H9 (cell line): ENCODE measurements around the gene TMEM52B. TPM values are rescaled to one million over a fixed set of nuclear protein-coding genes. Genes with fewer than 3 reads are reported as not detected.

Experiments
- DNase-seq: peaks from one replicate; pipeline ENCODE4 v3.0.0-alpha.2; 2017
- H2AFZ ChIP-seq: one replicate; pipeline ENCODE4 v1.6.1; 2013; ENCODE audit warnings: mild to moderate bottlenecking, low read length, control low read depth, moderate library complexity
- H2AK5ac ChIP-seq: 2 replicates; pipeline ENCODE4 v1.6.1; 2013; ENCODE audit warnings: low read length, control low read depth, mixed read lengths; ENCODE audit not compliant: insufficient read length
- H2BK120ac ChIP-seq: one replicate; pipeline ENCODE4 v1.6.1; 2013; ENCODE audit warnings: low read depth, mild to moderate bottlenecking, low read length, control low read depth, inconsistent platforms; ENCODE audit not compliant: poor library complexity, severe bottlenecking
- H2BK12ac ChIP-seq: 2 replicates; pipeline ENCODE4 v1.6.1; 2013; ENCODE audit warnings: low read length, control low read depth, mixed read lengths, low read depth; ENCODE audit not compliant: insufficient read length
- H2BK15ac ChIP-seq: 2 replicates; pipeline ENCODE4 v1.6.1; 2013; ENCODE audit warnings: low read depth, low read length, control low read depth
- H2BK20ac ChIP-seq: one replicate; pipeline ENCODE4 v1.6.1; 2013; ENCODE audit warnings: low read depth, mild to moderate bottlenecking, low read length, control low read depth, inconsistent platforms; ENCODE audit not compliant: poor library complexity, severe bottlenecking
- H2BK5ac ChIP-seq: 2 replicates; pipeline ENCODE4 v1.6.1; 2013; ENCODE audit warnings: low read length, control low read depth, mixed read lengths; ENCODE audit not compliant: insufficient read length
- H3K14ac ChIP-seq: 2 replicates; pipeline ENCODE4 v1.6.1; 2013; ENCODE audit warnings: low read length, control low read depth; ENCODE audit not compliant: insufficient read depth
- H3K18ac ChIP-seq: 2 replicates; pipeline ENCODE4 v1.6.1; 2013; ENCODE audit warnings: low read depth, mild to moderate bottlenecking, mixed read lengths, low read length, control low read depth; ENCODE audit not compliant: insufficient read length
- H3K23ac ChIP-seq: 2 replicates; pipeline ENCODE4 v1.6.1; 2013; ENCODE audit warnings: low read length, control low read depth, mixed read lengths, low read depth; ENCODE audit not compliant: insufficient read length
- H3K23me2 ChIP-seq: 2 replicates; pipeline ENCODE4 v1.6.1; 2013; ENCODE audit warnings: low read depth, mild to moderate bottlenecking, mixed read lengths, low read length, control low read depth; ENCODE audit not compliant: insufficient read length, poor library complexity, severe bottlenecking
- H3K27ac ChIP-seq: 2 replicates; pipeline ENCODE4 v1.5.1; 2013; ENCODE audit warnings: low read length, control low read depth, mixed read lengths, low read depth; ENCODE audit not compliant: insufficient read length
- H3K27me3 ChIP-seq: 2 replicates; pipeline ENCODE4 v1.6.1; 2013; ENCODE audit warnings: low read length, control low read depth, inconsistent platforms; ENCODE audit not compliant: insufficient read depth
- H3K4ac ChIP-seq: 2 replicates; pipeline ENCODE4 v1.6.1; 2013; ENCODE audit warnings: low read depth, mild to moderate bottlenecking, control low read depth, inconsistent platforms, low read length, moderate library complexity
- H3K4me1 ChIP-seq: 2 replicates; pipeline ENCODE4 v1.6.1; 2013; ENCODE audit warnings: low read length, control low read depth, inconsistent platforms; ENCODE audit not compliant: insufficient read depth
- H3K4me2 ChIP-seq: 2 replicates; pipeline ENCODE4 v1.6.1; 2013; ENCODE audit warnings: low read length, control low read depth, mixed read lengths; ENCODE audit not compliant: insufficient read length, insufficient read depth
- H3K56ac ChIP-seq: 2 replicates; pipeline ENCODE4 v1.6.1; 2013; ENCODE audit warnings: low read depth, mild to moderate bottlenecking, mixed read lengths, low read length, control low read depth; ENCODE audit not compliant: insufficient read length
- H3K79me1 ChIP-seq: 2 replicates; pipeline ENCODE4 v1.6.1; 2013; ENCODE audit warnings: low read depth, mild to moderate bottlenecking, moderate library complexity, low read length, control low read depth, inconsistent platforms; ENCODE audit not compliant: insufficient read depth, poor library complexity, severe bottlenecking
- H3K79me2 ChIP-seq: 2 replicates; pipeline ENCODE4 v1.6.1; 2013; ENCODE audit warnings: low read length, control low read depth, inconsistent platforms; ENCODE audit not compliant: insufficient read depth
- H3K9ac ChIP-seq: 2 replicates; pipeline ENCODE4 v1.6.1; 2013; ENCODE audit warnings: low read length, control low read depth, mixed read lengths; ENCODE audit not compliant: insufficient read length; ENCODE audit errors: extremely low read depth
- H3K9me3 ChIP-seq: one replicate; pipeline ENCODE4 v1.6.1; 2013; ENCODE audit warnings: low read depth, low read length, inconsistent platforms; ENCODE audit not compliant: control insufficient read depth
- H3T11ph ChIP-seq: one replicate; pipeline ENCODE4 v1.6.1; 2013; ENCODE audit warnings: mild to moderate bottlenecking, low read length, control low read depth, inconsistent platforms
- H4K20me1 ChIP-seq: one replicate; pipeline ENCODE4 v1.6.1; 2013; ENCODE audit not compliant: control insufficient read depth, insufficient read length, insufficient read depth
- H4K5ac ChIP-seq: 2 replicates; pipeline ENCODE4 v1.6.1; 2013; ENCODE audit warnings: low read depth, mild to moderate bottlenecking, mixed read lengths, low read length, control low read depth; ENCODE audit not compliant: insufficient read length
- H4K8ac ChIP-seq: replicated peaks from 2 replicates; pipeline ENCODE4 v1.6.1; 2013; ENCODE audit warnings: low read length, control low read depth, mixed read lengths, low read depth; ENCODE audit not compliant: insufficient read length
- H4K91ac ChIP-seq: 2 replicates; pipeline ENCODE4 v1.6.1; 2013; ENCODE audit warnings: low read depth, mild to moderate bottlenecking, moderate library complexity, mixed read lengths, low read length, control low read depth; ENCODE audit not compliant: insufficient read length
- H3K27ac Mint-ChIP-seq, 3 experiments: 2 replicates in 2 of 3; 3 replicates in 1 of 3; pipeline ENCODE4 v1.8.0; 2020 to 2021; ENCODE audit warnings: mixed read lengths in 3 of 3, mild to moderate bottlenecking in 1 of 3, moderate library complexity in 1 of 3
- H3K27me3 Mint-ChIP-seq: 2 replicates; pipeline ENCODE4 v1.8.0; 2021; ENCODE audit warnings: low read depth, mild to moderate bottlenecking, moderate library complexity, mixed read lengths
- H3K36me3 Mint-ChIP-seq, 3 experiments: 2 replicates in 2 of 3; 3 replicates in 1 of 3; pipeline ENCODE4 v1.8.0; 2020 to 2021; ENCODE audit warnings: low read depth in 3 of 3, mixed read lengths in 3 of 3; ENCODE audit not compliant: insufficient read depth in 1 of 3
- H3K4me1 Mint-ChIP-seq, 2 experiments: 2 replicates each; pipeline ENCODE4 v1.8.0; 2020; ENCODE audit warnings: mixed read lengths in 2 of 2
- H3K4me3 Mint-ChIP-seq, 2 experiments: 2 replicates in 1 of 2; 3 replicates in 1 of 2; pipeline ENCODE4 v1.8.0; 2020 to 2021; ENCODE audit warnings: mild to moderate bottlenecking in 2 of 2, mixed read lengths in 2 of 2, moderate library complexity in 1 of 2
- H3K9me3 Mint-ChIP-seq, 2 experiments: 2 replicates in 1 of 2; 3 replicates in 1 of 2; pipeline ENCODE4 v1.8.0; 2020; ENCODE audit warnings: mild to moderate bottlenecking in 2 of 2, mixed read lengths in 2 of 2, moderate library complexity in 1 of 2
- CTCF ChIP-seq: fragments of 200-600 bp; sonication (generic); conservative IDR thresholded peaks from 3 replicates; pipeline ENCODE4 v1.8.0; 2021; ENCODE audit warnings: antibody characterized with exemption, mild to moderate bottlenecking
- WGBS: extraction: QIAGEN DNeasy Blood & Tissue Kit; methylation state at CpG from one replicate; pipeline ENCODE4 v1.1.7; 2013; ENCODE audit warnings: missing lambda C conversion rate, low lambda C conversion rate, mixed read lengths; ENCODE audit not compliant: insufficient read length; ENCODE audit errors: extremely low coverage; 5-methylcytosine and 5-hydroxymethylcytosine counted together
- total RNA-seq: library from RNA; stranded (reverse); gene quantifications from 2 replicates; pipeline ENCODE4 v1.2.1, GENCODE V29; 2021

TMEM52B gene
- total RNA-seq, 1 experiment from 2014 or later: not detected

- Mint-ChIP-seq H3K36me3 (peaks cover 0 to 4% (median 0%) of the 10 kb centered on the region in 3 experiments; a peak in 1 of 7 replicates), H3K27ac (no peak overlapping the region), H3K4me1 (peaks cover 2 to 9% of the 10 kb centered on the region in 2 experiments; a peak in 3 of 4 replicates), H3K4me3 (no peak overlapping the region), H3K9me3 (peaks cover 7% of the 10 kb centered on the region in 2 experiments; a peak in 3 of 5 replicates), H3K27me3 (no peaks in the 10 kb centered on the region)
- no peak overlapping the region for H3K4ac ChIP-seq
- no peaks in the 10 kb centered on the region for H4K20me1 ChIP-seq
- no peak overlapping the region for H2AFZ ChIP-seq
- no peaks in the 10 kb centered on the region for H3K79me2 ChIP-seq
- no peak overlapping the region for H3K9ac ChIP-seq
- no peak for DNase-seq
- H2BK120ac ChIP-seq: no peak overlapping the region
- no peaks in the 10 kb centered on the region for H3K23me2 ChIP-seq
- no peak overlapping the region for H3K14ac ChIP-seq
- no peak overlapping the region for H3K27ac ChIP-seq
- no peak overlapping the region for H3T11ph ChIP-seq
- H2BK20ac ChIP-seq: no peak overlapping the region
- H2AK5ac ChIP-seq: no peak overlapping the region
- no peak overlapping the region for H4K8ac ChIP-seq
- H2BK5ac ChIP-seq: no peak overlapping the region
- no CpG with 5 or more reads among the region's 5 CpGs for WGBS
- H3K23ac ChIP-seq: no peak overlapping the region
- H4K91ac ChIP-seq: no peak overlapping the region
- H4K5ac ChIP-seq: no peak overlapping the region
- TF ChIP-seq CTCF: no peak
- H3K4me1 ChIP-seq: no peaks in the 10 kb centered on the region
- H3K79me1 ChIP-seq: no peaks in the 10 kb centered on the region
- H2BK12ac ChIP-seq: no peak overlapping the region
- no peak overlapping the region for H3K56ac ChIP-seq
- H3K27me3 ChIP-seq: no peaks in the 10 kb centered on the region
- H3K9me3 ChIP-seq: no peaks in the 10 kb centered on the region
- no peak overlapping the region for H3K18ac ChIP-seq
- H2BK15ac ChIP-seq: no peak overlapping the region
- H3K4me2 ChIP-seq: no peak overlapping the region
Measured at GRCh38 chr12:10189653-10190052, 10.8 kb downstream of the TMEM52B start.
